ENCODE results near the gene DIMT1.

DNA sequence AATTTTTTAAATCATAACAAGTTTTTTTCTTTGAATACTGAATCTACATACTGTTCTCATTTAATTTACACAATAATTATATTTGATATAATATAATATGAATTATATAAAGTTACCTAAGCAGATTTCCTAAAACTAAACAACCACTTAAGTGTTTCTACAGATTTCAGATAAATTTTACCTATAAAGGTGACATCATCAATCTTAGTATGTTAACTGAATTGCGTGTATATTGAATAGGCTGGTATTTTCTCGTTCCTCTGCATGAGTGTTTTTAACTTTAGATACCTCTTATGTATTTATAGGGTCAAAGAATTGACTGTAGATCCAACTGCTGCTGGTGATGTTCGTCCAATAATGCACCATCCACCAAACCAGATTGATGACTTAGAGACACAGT is 30.3 kb downstream of the DIMT1 start:
- TF ChIP-seq, protein P1, sequence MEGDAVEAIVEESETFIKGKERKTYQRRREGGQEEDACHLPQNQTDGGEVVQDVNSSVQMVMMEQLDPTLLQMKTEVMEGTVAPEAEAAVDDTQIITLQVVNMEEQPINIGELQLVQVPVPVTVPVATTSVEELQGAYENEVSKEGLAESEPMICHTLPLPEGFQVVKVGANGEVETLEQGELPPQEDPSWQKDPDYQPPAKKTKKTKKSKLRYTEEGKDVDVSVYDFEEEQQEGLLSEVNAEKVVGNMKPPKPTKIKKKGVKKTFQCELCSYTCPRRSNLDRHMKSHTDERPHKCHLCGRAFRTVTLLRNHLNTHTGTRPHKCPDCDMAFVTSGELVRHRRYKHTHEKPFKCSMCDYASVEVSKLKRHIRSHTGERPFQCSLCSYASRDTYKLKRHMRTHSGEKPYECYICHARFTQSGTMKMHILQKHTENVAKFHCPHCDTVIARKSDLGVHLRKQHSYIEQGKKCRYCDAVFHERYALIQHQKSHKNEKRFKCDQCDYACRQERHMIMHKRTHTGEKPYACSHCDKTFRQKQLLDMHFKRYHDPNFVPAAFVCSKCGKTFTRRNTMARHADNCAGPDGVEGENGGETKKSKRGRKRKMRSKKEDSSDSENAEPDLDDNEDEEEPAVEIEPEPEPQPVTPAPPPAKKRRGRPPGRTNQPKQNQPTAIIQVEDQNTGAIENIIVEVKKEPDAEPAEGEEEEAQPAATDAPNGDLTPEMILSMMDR (IDR thresholded peaks at IDR 0.05 in 2 of 3, conservative IDR thresholded peaks at IDR 0.05 in 1 of 3; ENCODE audit: borderline replicate concordance in 1 of 3, insufficient read depth in 1 of 3, low read depth in 2 of 3, low read length in 2 of 3): no peak
- TF ChIP-seq, protein P2, sequence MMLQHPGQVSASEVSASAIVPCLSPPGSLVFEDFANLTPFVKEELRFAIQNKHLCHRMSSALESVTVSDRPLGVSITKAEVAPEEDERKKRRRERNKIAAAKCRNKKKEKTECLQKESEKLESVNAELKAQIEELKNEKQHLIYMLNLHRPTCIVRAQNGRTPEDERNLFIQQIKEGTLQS (IDR thresholded peaks at IDR 0.05): no peak
- no peak for TF ChIP-seq EZH2phosphoT487 (IDR thresholded peaks at IDR 0.05; ENCODE audit: borderline replicate concordance)
- no peak for TF ChIP-seq POLR2A (IDR thresholded peaks at IDR 0.05; ENCODE audit: borderline replicate concordance, extremely low read depth, insufficient read depth, insufficient read length)
- TF ChIP-seq, protein P3, sequence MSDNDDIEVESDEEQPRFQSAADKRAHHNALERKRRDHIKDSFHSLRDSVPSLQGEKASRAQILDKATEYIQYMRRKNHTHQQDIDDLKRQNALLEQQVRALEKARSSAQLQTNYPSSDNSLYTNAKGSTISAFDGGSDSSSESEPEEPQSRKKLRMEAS (IDR thresholded peaks at IDR 0.05): no peak
- TF ChIP-seq POLR2AphosphoS5 (IDR thresholded peaks at IDR 0.05; ENCODE audit: low read depth, low read length): no peak
- no peak for TF ChIP-seq JUND (IDR thresholded peaks at IDR 0.05)
- no peak for TF ChIP-seq ZNF274 (IDR thresholded peaks at IDR 0.05; ENCODE audit: low read depth, low read length)
- no peak for TF ChIP-seq RAD21 (IDR thresholded peaks at IDR 0.05; ENCODE audit: low read depth)
